GM23338 (cell line): ENCODE measurements around the gene GJA3. TPM values are rescaled to one million over a fixed set of nuclear protein-coding genes. Genes with fewer than 3 reads are reported as not detected.

ENCODE experiments used
- ATAC-seq: fragments of 200-7000 bp; cut with Tn5 transposase; 3 replicates; pipeline ENCODE4 v1.9.1; 2020
- DNase-seq: peaks from one replicate; pipeline ENCODE4 v3.0.0-alpha.2; 2015; ENCODE audit warnings: low spot score
- H2AFZ ChIP-seq: fragments of 200-600 bp; sonication (generic); 2 replicates; pipeline ENCODE4 v1.8.0; 2016; ENCODE audit warnings: antibody characterized with exemption, mild to moderate bottlenecking, moderate library complexity
- H3F3A ChIP-seq: fragments of 200-600 bp; sonication (generic); replicated peaks from 2 replicates; pipeline ENCODE4 v1.8.0; 2017; ENCODE audit warnings: antibody characterized with exemption, mixed run types, low read depth
- H3K27ac ChIP-seq: fragments of 200-600 bp; sonication (generic); 2 replicates; pipeline ENCODE4 v1.6.1; 2016; ENCODE audit warnings: low read depth
- H3K27me3 ChIP-seq: fragments of 200-600 bp; sonication (generic); 2 replicates; pipeline ENCODE4 v1.8.0; 2016; ENCODE audit warnings: mild to moderate bottlenecking, mixed run types, moderate library complexity; ENCODE audit not compliant: insufficient read depth
- H3K36me3 ChIP-seq: fragments of 200-600 bp; sonication (generic); 2 replicates; pipeline ENCODE4 v1.8.0; 2016; ENCODE audit warnings: mild to moderate bottlenecking; ENCODE audit not compliant: insufficient read depth
- H3K4me1 ChIP-seq: fragments of 200-600 bp; sonication (generic); 2 replicates; pipeline ENCODE4 v1.8.0; 2016; ENCODE audit warnings: mild to moderate bottlenecking, moderate library complexity; ENCODE audit not compliant: insufficient read depth
- H3K4me2 ChIP-seq: fragments of 200-600 bp; sonication (generic); 2 replicates; pipeline ENCODE4 v1.7.1; 2017; ENCODE audit warnings: mixed run types
- H3K4me3 ChIP-seq: fragments of 200-600 bp; sonication (generic); 2 replicates; pipeline ENCODE4 v1.6.1; 2016; ENCODE audit warnings: mixed run types
- H3K79me2 ChIP-seq: fragments of 200-600 bp; sonication (generic); replicated peaks from 2 replicates; pipeline ENCODE4 v1.8.0; 2017; ENCODE audit warnings: mild to moderate bottlenecking; ENCODE audit not compliant: insufficient read depth
- H3K9me2 ChIP-seq: fragments of 200-600 bp; sonication (generic); 2 replicates; pipeline ENCODE4 v1.8.0; 2017; ENCODE audit not compliant: insufficient read depth
- H4K20me1 ChIP-seq: fragments of 200-600 bp; sonication (generic); replicated peaks from 2 replicates; pipeline ENCODE4 v1.8.0; 2017; ENCODE audit warnings: mild to moderate bottlenecking; ENCODE audit not compliant: insufficient read depth
- H3K27ac Mint-ChIP-seq: 2 replicates; pipeline ENCODE4 v1.8.0; 2020; ENCODE audit warnings: inconsistent platforms, mild to moderate bottlenecking, moderate library complexity, mixed read lengths
- H3K27me3 Mint-ChIP-seq: 3 replicates; pipeline ENCODE4 v1.8.0; 2022; ENCODE audit warnings: low read depth, mild to moderate bottlenecking, moderate library complexity, mixed read lengths, inconsistent platforms; ENCODE audit not compliant: insufficient read depth, poor library complexity
- H3K36me3 Mint-ChIP-seq: 3 replicates; pipeline ENCODE4 v1.8.0; 2021; ENCODE audit warnings: low read depth, mild to moderate bottlenecking, inconsistent platforms, moderate library complexity, mixed read lengths
- H3K4me1 Mint-ChIP-seq: 3 replicates; pipeline ENCODE4 v1.8.0; 2020; ENCODE audit warnings: mild to moderate bottlenecking, inconsistent platforms, mixed read lengths
- H3K4me3 Mint-ChIP-seq: 3 replicates; pipeline ENCODE4 v1.8.0; 2021; ENCODE audit warnings: moderate library complexity, mild to moderate bottlenecking, inconsistent platforms, mixed read lengths
- H3K9me3 Mint-ChIP-seq: 3 replicates; pipeline ENCODE4 v1.8.0; 2020; ENCODE audit warnings: moderate library complexity, mild to moderate bottlenecking, inconsistent platforms, mixed read lengths
- CTCF ChIP-seq, 2 experiments: fragments of 200-600 bp in 1 of 2; sonication (generic) in 1 of 2; conservative IDR thresholded peaks; 2 replicates each; pipeline versions ENCODE4 v1.5.1 to v1.6.1; 2016 to 2017; ENCODE audit warnings: antibody characterized with exemption in 2 of 2, low read depth in 2 of 2, mild to moderate bottlenecking in 2 of 2, moderate library complexity in 1 of 2
- ETS1 ChIP-seq: IDR thresholded peaks from 2 replicates; pipeline ENCODE4 v1.6.1; 2016; ENCODE audit warnings: antibody characterized with exemption
- EZH2 ChIP-seq: fragments of 200-600 bp; sonication (generic); IDR thresholded peaks from one replicate; pipeline ENCODE4 v1.8.0; 2017; ENCODE audit warnings: antibody characterized with exemption, mild to moderate bottlenecking, low read depth; ENCODE audit not compliant: unreplicated experiment
- JUNB ChIP-seq: IDR thresholded peaks from one replicate; pipeline ENCODE4 v1.6.1; 2016; ENCODE audit warnings: antibody characterized with exemption; ENCODE audit not compliant: unreplicated experiment
- REST ChIP-seq: IDR thresholded peaks from one replicate; pipeline ENCODE4 v1.6.1; 2018; ENCODE audit warnings: antibody characterized with exemption; ENCODE audit not compliant: unreplicated experiment
- STAT1 ChIP-seq: IDR thresholded peaks from one replicate; pipeline ENCODE4 v1.6.1; 2016; ENCODE audit warnings: antibody characterized with exemption; ENCODE audit not compliant: unreplicated experiment
- polyA plus RNA-seq: library from polyadenylated mRNA; unstranded; fragments of >200 nt; fragmentation: Nextera tagmentation; extraction: Ambion mirVana; gene quantifications from 2 replicates; pipeline ENCODE4 v1.2.1, GENCODE V29; 2016
- total RNA-seq: library from RNA; depleted of rRNA; stranded (reverse); fragments of >200 nt; shearing (Covaris generic); gene quantifications from 2 replicates; pipeline ENCODE4 v1.2.3, GENCODE V29; 2014
- TF ChIP-seq, protein P1 (sequence below): fragments of 250-450 bp; sonication (Bioruptor Pico); IDR thresholded peaks from 2 replicates; pipeline ENCODE4 v1.5.0; 2020; ENCODE audit warnings: mild to moderate bottlenecking, moderate library complexity

GJA3 gene
- total and polyA plus RNA-seq, 2 experiments from 2014 or later, result 0.17 to 0.23 TPM

- no peak for TF ChIP-seq CTCF (conservative IDR thresholded peaks at IDR 0.05; ENCODE audit: low read depth in 2 of 2)
Measured at GRCh38 chr13:20159646-20160305, 1.1 kb downstream of the GJA3 start (continued).

GRCh38 chr13:20157151-20157796 lies 3.6 kb downstream of the GJA3 start:
- H3K27ac ChIP-seq, result no peak overlapping the region
- no peaks in the 10 kb centered on the region for H3K36me3 ChIP-seq
- no peak for DNase-seq
- Mint-ChIP-seq H3K4me1 (peaks cover 4% of the 10 kb centered on the region), H3K27me3 (peaks cover 33% of the 10 kb centered on the region), H3K9me3 (no peaks in the 10 kb centered on the region; the same call in 2 of the 3 replicates), H3K36me3 (no peaks in the 10 kb centered on the region; the same call in 2 of the 3 replicates), H3K27ac (no peak overlapping the region), H3K4me3 (no peak overlapping the region)
- H3K79me2 ChIP-seq, result no peaks in the 10 kb centered on the region
- peaks cover 53% of the 10 kb centered on the region for H3K27me3 ChIP-seq
- 0 out of 2 replicates have a peak, but pooled peaks cover 4% of the 10 kb centered on the region for H4K20me1 ChIP-seq
- ATAC-seq, result no peak
- no peaks in the 10 kb centered on the region; the same call in 1 of the 2 replicates for H3K9me2 ChIP-seq
- no peak overlapping the region for H3K4me3 ChIP-seq
- H2AFZ ChIP-seq, result no peak overlapping the region
- H3K4me2 ChIP-seq, result no peak overlapping the region
- H3K4me1 ChIP-seq, result peaks cover 12% of the 10 kb centered on the region
- 0 out of 2 replicates have a peak, but pooled peaks cover 3% of the 10 kb centered on the region for H3F3A ChIP-seq
- no peak for TF ChIP-seq CTCF (conservative IDR thresholded peaks at IDR 0.05; ENCODE audit: low read depth in 2 of 2)
- no peak for TF ChIP-seq REST
- TF ChIP-seq, protein P1, sequence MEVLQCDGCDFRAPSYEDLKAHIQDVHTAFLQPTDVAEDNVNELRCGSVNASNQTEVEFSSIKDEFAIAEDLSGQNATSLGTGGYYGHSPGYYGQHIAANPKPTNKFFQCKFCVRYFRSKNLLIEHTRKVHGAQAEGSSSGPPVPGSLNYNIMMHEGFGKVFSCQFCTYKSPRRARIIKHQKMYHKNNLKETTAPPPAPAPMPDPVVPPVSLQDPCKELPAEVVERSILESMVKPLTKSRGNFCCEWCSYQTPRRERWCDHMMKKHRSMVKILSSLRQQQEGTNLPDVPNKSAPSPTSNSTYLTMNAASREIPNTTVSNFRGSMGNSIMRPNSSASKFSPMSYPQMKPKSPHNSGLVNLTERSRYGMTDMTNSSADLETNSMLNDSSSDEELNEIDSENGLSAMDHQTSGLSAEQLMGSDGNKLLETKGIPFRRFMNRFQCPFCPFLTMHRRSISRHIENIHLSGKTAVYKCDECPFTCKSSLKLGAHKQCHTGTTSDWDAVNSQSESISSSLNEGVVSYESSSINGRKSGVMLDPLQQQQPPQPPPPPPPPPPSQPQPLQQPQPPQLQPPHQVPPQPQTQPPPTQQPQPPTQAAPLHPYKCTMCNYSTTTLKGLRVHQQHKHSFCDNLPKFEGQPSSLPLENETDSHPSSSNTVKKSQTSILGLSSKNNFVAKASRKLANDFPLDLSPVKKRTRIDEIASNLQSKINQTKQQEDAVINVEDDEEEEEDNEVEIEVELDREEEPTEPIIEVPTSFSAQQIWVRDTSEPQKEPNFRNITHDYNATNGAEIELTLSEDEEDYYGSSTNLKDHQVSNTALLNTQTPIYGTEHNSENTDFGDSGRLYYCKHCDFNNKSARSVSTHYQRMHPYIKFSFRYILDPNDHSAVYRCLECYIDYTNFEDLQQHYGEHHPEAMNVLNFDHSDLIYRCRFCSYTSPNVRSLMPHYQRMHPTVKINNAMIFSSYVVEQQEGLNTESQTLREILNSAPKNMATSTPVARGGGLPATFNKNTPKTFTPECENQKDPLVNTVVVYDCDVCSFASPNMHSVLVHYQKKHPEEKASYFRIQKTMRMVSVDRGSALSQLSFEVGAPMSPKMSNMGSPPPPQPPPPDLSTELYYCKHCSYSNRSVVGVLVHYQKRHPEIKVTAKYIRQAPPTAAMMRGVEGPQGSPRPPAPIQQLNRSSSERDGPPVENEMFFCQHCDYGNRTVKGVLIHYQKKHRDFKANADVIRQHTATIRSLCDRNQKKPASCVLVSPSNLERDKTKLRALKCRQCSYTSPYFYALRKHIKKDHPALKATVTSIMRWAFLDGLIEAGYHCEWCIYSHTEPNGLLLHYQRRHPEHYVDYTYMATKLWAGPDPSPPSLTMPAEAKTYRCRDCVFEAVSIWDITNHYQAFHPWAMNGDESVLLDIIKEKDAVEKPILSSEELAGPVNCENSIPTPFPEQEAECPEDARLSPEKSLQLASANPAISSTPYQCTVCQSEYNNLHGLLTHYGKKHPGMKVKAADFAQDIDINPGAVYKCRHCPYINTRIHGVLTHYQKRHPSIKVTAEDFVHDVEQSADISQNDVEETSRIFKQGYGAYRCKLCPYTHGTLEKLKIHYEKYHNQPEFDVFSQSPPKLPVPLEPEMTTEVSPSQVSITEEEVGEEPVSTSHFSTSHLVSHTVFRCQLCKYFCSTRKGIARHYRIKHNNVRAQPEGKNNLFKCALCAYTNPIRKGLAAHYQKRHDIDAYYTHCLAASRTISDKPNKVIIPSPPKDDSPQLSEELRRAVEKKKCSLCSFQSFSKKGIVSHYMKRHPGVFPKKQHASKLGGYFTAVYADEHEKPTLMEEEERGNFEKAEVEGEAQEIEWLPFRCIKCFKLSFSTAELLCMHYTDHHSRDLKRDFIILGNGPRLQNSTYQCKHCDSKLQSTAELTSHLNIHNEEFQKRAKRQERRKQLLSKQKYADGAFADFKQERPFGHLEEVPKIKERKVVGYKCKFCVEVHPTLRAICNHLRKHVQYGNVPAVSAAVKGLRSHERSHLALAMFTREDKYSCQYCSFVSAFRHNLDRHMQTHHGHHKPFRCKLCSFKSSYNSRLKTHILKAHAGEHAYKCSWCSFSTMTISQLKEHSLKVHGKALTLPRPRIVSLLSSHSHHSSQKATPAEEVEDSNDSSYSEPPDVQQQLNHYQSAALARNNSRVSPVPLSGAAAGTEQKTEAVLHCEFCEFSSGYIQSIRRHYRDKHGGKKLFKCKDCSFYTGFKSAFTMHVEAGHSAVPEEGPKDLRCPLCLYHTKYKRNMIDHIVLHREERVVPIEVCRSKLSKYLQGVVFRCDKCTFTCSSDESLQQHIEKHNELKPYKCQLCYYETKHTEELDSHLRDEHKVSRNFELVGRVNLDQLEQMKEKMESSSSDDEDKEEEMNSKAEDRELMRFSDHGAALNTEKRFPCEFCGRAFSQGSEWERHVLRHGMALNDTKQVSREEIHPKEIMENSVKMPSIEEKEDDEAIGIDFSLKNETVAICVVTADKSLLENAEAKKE (CRISPR knock-in tag), result no peak
- no peak for TF ChIP-seq EZH2
- TF ChIP-seq JUNB, result no peak
- TF ChIP-seq STAT1, result no peak
- TF ChIP-seq ETS1, result no peak
